Measurements from ENCODE around the gene NHSL1.
"Not testable (repeated sequence)": the region's sequence is repeated elsewhere in the genome, so short reads cannot be mapped to it uniquely, and the experiment has no call there.

The NHSL1 gene

DNA sequence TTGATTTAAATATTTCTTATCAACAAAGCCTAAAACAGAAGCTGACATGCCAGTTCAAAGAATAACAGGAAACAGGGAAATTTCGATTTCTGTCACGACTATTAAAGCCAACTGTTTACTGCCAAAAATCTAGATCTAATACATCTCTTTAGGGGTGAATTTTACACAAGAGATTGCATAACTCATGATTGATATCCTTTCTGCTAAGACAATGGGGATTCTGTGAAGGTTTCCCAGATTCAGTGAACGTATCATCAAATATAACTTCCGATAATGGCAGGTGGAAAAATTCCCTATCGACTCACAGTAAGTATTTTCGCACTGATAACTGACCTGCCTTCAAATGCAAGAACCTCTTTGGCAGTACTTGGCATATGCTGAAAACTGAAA lies 42.9 kb downstream of the NHSL1 start:
- no peak for DNase-seq

DNA sequence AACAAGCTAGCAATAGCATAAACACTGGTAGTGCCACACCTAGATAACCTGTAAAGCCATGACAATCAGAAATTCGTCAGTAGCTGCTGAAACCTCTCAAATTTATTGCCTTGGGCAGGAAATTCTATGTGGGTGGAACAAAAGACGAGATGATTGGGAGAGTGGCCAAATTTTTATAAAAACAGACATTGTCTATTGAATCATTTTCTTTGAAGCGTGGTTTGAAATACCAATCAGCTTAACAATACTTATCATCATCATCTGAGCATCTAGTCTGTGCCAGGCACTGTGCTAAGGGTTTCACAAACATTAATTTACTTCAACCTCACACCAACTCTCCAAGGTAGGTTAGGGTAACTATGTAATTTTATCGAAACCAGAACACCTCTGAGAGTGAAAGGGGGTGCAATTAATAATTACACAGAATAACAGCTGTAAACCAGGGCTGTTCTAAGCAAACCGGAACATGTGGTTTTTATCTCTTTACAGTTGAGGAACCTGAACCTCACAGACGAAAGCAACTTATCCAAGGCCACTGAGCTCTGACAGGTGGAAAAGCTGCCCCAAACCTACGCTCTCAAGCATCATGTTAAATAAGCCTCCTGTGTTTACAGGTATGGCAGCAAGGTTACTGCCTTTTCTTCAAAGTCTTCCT lies 43.4 kb downstream of the NHSL1 start:
- DNase-seq, result no peak

DNA sequence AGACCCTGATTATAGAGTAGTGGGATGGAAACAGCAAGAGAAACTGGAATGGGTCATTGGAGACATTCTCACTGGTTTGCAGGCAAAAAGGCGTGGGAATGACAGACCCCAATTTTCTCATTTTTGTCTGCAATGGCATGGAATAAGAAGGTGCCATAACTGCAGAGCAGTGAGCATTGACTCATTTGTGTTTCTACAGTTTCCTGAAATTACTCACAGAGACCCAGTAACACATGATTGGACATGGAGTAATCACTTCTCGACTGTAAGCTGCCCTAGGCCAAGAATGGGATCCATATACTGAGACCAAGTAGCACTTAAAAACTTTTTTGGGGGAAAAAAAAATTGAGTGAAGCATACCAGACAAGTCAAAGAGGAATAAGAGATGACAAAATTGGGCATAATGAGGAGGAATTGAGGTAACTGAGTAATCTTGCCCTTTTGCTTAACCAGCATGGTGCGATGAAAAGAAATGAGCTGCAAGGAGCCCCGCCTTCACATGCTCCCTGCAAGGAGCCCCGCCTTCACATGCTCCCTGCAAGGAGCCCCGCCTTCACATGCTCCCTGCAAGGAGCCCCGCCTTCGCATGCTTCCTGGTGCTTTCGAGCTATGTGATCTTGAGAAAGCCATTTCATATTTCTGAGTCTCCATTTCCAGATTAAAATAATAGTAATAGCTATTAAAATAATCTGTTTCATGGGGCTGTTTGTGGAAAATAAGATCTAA lies 44.1 kb downstream of the NHSL1 start:
- DNase-seq, result no peak

DNA sequence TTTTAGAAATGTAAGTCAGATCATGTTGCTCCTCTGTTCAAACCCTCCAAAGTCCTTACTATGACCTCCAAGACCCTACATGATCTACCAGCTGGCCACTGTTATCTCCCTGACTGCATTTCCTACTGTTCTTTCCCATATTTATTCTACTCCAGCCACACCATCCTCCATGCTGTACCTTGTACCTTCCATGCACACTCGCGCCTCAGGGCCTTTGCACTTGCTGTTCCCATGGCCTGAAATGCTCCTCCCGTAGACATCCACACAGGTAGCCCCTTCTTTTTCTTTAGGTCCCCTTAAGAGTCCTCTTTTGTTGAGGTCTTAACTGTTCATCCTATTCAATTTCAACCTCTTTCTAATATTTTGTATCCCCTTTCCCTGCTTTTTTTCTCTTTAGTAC lies 48.3 kb downstream of the NHSL1 start:
- DNase-seq, result no peak

DNA sequence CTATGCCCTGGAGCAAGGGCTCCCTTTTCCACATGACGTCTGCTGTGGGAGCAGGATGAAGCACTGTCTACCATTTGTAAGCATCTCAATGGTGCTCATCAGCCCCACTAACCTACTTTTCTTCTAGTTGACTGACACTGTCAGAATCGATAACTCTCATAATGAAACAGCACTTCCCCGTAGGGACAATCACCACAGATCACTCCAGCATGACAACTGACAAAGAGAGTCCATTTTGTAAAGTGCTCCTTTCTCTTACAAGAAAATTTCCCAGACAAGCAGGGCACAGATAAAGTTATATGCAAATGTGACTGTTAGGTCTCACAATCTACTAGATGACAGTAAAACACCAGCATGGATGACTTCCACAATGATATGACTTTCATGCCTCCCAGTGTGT lies 48.8 kb downstream of the NHSL1 start:
- DNase-seq, result no peak

DNA sequence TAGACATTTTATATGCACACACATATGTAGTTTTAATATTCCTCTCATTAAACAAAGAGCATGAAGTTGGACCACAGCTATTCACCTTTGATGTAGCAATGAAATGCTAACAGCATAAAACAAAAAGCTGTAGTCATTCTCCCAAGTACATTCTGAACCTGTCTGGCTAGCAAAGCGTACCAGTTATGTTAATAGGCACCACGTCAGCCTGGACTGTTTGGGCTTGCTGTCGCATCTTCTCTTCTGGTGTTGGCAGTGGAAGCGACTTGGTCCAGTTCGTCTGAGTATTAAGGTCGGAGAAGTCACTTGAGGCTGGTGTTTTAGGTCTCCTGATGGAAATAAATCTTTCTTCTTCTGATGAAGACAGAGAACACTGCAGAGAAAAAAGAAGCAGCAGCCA lies 52.5 kb downstream of the NHSL1 start:
- DNase-seq, result no peak

DNA sequence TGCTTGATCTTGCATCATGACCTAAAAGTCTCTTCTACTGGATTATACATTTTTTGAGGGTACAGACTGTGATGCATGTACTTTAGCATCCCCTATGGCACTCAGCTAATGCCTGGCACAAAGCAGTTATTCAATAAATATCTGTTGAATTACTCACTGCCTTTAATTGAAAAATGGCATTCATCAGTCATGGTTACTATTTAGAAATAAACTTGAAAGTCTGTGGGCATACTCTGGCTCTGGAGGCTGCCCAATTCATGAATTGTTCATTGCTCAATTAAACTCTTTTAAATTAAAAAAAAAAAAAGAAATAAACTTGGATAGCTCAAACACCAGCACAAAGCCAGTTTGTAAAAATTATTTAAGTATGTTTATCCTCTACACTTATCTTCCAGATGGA lies 55.3 kb downstream of the NHSL1 start:
- DNase-seq, result no peak

DNA sequence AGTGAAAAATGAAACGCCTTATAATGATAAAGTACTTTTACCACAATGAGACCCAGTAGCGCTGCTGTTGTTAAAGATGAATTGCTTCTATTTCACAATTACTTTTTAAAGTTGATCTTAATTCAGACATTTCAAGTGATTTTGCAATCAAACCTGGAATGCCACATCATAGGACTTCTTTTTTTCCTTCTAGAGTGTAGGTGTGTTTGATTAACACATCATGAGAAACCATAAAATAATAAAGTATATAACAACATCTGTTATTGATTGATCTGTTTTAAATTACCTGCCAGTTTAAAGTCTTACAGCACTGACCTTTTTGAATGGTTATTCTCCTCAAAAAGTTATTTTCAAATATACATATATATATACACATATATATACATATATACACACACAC lies 56.6 kb downstream of the NHSL1 start:
- no peak for DNase-seq

DNA sequence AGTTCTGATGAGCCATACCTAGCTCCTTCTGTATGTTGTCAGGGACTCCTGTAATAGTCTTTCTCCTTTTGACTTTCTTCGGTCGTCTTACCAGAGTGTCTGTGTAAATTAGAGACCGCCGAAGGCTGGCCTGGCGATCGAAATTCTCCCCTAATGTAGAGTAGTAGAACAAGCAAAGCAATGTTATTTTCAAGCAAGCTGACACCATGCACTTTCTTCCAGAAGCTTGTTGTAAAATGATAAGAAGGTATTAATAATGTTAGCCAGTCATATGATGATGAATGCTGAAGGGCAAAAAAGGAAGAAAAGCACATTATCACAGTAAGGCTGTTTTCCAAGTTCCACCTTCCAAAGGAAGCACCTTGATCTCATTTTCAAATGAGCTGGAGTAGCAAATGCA lies 57.3 kb downstream of the NHSL1 start:
- DNase-seq, result no peak

DNA sequence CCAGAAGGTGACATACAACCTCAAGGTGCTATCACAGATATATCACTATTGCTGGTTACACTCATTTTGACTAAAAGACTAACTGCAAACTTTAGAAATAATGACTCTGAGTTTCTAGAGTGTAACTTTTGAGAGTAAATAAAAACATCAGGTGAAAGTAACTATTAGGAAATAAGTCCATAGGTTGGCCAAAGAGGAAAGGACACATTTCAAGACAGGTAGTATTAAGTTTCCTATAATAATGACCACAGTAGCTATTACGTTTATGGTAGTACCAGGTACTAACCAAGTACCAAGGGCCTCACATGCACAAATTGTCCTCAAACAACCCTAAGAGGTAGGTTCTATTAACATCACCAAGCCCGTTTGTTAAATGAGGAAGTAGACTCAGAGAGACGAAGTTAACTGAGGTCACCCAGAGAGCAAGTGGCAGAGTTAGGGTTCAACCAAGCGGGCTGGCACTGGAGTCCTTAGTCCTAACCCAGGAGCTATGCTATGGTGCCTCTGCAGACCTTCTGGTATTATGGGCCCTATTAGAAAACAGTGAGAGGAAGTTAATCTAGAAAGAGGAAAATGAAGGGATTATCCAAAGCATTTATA lies 58.4 kb downstream of the NHSL1 start:
- no peak for DNase-seq

DNA sequence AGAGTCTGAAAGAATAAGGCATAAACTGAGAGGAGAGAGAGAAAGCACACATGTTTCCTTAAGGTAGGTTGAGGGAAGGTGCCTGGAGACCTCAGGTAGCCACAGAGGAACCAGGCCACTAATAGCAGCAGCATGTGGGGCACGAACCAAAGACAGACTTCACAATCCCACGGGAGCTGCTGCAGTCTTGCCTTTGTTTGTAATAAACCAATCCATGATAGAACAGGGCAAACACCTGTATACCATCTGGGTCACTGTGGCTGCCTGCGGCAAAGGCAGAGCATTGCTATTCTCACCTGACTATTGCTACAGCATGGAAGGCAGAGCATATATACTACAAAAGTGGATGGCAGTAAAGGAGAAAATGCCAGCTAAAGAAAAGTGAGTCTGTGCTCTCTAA lies 59.0 kb downstream of the NHSL1 start:
- DNase-seq, result no peak

DNA sequence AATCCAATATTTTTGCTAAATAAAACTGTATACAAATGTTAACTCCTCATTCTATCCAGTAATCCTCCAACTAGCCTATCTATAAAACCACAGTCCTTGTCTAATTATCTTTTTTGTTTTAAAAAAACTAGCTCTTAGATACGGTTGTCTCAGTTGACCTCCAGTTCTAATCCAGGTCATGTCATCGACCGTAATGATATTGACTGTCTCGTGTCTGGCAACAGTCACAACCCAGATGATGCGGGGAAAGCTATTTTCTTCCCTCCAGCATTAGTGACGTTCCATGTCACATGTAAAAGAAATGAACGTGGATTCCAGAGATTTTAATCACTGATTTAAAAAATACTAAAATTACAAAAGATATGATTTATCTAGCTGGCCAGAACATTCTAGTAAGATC lies 59.7 kb downstream of the NHSL1 start:
- no peak for DNase-seq

DNA sequence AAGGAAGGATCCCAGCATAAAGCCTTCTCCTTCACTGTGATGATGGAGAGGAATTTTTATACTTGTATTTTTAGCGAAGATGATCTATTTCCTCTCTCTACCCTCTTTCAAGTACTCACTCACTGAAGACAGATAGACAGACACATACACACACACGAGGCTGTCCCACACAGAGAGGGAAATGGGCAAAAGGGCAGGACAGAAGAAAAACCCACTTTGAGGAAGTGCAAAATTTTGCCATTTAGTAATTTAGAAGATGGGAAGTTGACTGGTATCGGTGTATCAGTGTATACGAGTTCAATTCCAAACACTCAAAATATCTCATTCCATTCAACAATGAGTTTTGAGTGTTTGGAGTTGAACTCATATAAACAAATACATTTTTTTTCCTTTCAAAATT lies 64.4 kb downstream of the NHSL1 start:
- no peak for DNase-seq

DNA sequence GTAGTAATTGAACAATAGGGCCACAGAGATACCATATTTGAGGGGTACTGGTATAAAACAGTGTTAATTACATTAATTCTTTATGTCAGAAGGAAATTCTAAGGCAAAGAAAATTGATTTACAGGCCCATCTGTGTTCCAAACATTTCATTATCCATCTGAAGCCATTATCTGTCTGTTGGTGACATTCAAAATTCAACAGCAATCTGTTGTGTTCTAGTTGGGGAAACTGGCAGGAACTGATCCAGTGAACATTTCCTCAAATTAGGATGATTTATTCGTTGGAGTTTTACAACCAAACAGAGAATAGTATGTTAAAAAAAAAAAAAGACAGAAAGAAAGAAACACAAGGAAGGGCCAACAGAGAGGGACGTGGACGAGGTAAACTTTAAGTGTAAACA lies 65.2 kb downstream of the NHSL1 start:
- no peak for DNase-seq

DNA sequence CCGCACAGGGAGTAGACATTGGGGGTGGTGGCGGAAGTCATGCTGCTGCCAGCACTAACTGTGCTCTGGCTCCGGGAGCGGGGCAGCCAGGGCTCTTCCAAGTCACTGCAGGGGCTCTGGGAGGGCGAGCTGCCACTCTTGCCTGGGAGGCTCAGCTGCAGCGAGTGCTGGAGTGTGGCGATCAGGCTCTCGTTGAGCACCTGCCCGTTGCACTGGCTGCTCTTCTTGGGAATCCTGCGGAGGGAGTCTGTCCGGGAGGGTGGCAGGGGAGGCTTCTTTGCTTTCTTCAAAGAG lies 67.3 kb downstream of the NHSL1 start:
- DNase-seq, result no peak

DNA sequence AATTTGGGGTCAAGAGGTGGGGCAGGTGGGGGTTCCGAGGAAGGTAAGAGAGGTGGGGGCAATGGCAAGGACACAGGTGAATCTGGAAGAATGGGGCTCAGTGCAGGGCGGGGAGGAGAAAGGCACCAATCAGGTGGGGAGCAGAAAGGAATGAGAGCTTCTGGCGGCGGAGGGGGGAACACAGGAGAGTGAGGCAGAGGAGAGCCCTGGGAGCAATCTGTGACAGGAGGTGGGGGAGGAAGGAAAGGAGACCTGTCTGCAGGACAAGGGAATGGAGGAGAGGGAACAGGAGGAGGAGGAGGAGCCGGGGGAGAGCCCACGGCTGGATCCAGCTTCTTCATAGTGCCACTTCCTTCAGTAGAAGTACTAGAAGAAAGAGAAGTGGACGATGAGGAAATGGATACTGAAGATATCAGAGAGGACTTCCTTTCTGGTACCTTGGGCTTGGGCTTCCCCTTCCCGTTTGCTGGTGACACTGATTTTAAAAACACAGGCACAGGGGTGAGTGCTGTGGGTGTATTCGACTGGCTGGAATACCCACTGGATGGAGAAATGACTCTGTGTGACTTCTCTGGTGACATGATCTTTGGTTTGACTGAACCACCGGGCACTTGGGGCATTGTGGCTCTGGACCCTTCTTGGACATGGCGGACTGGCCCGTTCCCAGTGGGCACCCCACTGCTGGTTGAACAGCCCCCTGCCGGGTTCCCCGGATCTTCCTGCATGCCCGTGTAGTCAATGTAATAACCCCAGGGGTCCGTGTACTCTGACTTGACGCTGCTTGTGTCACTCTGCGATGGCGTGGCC lies 67.8 kb downstream of the NHSL1 start:
- no peak for DNase-seq

DNA sequence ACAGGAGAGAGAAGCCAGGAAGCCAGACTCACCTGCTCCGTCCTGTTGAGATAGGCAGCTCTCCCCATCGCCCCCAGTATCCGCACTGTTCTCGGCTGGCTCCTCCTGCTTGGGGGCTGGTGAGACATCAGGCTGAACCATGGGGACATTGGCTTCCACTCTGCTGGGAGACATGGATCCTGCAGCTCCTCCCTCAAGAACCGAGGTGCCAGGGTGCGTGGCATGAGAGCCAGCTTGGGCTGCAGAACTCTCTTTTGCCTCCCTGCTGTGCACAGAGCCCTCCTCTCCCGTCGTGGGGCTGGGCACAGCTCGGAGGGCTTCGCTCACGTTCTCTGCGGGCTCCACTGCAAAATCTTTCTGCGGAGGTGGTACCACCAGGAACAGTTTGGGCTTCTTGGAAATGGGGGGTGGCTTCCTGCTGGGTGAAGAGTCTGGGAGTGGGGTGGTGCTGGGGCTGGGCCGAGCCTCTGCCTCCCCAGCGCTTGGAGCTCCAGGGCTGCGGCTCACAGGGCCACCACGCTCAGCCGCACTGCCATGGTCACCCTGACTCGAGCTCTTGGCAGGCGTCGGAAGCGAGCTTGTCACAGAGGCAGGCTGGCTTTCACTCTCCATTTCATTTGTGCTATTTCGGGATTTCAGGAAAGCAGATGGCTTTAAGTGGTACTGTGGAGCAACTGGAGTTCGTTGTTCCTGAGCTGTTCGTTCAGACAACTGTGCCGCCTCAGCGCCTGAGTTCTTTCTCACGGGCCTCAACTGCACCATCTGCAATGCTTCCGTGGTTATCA lies 68.7 kb downstream of the NHSL1 start:
- DNase-seq, result no peak

DNA sequence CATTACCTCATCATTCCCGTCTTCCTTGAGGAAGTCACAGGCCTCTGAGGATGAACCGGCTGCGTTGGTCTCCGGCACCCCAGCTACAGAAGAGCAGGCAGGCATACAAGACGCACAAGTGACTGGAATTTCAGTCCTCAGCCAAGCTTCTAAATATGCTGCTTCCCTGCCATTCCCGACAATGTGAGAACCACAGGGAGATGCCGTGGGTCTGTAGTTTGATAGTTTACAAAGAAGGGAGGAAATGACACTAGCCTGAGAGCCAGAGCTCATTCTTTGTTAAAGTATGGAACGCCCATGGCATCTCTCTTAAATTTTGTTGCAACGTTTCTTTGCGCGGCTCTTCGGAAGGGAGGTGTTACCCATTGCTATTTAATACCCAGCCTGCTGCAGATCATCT lies 69.5 kb downstream of the NHSL1 start:
- DNase-seq, result no peak

DNA sequence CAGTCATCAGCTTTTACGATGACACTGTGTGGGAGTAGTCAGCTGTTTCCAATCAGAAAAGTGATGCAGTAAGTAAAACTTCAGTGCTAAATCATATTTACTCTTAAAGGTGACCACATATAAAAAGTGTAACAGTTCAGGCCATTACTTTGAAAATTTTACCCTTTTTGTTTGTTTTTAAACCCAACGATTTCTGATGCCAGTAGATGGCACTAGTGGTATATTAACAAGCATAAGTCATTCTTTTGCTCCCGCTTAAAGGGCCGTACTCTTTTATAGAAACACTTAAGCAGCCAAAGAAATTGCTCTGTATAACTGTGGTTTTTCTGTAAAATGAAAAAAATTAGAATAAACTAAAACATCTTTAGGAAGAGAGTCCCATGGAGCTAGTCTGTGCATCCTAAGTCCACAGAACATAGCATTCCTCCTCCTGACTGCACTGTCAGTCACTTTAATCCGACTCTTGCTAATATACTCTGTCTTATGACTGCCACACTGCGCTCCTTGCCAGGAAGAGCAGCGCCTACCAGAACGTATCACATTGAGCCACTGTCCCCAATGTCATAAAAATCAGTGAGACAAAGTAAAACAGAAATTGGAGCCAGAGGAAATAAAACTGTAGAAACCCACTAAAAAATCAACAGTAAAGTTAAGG lies 70.2 kb downstream of the NHSL1 start:
- peak; percentile 65 for DNase-seq

DNA sequence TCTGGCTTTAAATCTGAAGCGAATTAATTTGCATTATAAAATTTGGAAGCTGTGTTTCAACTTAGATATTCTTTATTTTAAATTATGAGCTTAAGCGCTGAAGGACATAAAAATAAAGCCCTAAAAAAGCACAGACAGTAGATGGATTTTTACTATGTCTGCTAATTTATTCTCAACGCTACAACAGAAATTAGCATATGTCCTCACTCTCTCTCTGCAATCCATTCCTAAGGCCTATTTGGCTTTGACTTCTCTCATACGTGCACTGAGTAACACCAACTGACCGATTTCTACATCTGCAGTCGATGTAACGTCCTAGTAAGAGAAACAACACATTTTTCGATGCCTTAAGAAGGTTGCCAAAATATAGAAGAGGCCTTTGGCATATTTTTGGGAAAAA lies 71.6 kb downstream of the NHSL1 start:
- DNase-seq, result no peak

DNA sequence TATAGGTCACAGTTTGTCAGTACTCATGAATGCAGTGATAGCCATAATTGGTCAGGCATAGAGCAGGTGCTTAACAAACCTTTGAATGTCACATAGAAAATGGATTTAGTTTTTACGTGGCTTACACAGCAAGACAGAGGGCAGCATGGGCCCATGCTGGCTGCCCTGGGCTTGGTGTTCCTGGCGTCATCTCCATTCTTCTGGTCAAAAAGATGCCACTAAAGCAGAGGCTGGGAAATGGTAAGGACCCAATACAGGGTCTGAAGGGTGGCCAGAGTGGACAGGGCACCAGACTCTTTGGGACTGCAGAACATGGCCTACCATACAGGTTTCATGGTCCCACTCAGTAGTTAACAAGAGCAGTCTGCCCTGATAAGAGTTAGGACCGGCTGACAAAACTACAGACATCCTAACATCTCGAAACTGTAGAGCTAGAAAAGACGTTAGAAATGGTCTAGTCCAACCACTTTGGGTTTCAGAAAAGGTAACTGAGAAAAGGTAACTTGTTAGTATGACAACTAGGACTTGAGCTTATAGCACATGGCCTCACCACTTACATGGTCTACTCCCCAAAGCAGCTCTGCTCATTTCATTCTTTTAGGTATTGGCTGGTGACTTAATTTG lies 72.7 kb downstream of the NHSL1 start:
- no peak for DNase-seq

DNA sequence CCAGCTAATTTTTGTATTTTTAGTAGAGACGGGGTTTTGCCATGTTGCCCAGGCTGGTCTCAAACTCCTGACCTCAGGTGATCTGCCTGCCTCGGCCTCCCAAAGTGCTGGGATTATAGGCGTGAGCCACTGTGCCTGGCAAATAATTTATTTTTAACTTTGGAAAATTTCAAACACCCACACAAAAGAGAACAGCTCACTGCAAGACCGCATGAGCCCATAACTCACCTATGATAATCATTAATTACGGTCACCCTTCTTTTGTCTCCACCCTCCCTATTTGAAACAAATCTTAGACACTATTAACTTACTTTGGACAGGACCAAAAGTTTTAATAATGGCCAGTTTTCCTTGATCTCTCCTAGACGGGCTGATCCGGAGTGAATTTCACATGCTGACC lies 74.0 kb downstream of the NHSL1 start:
- DNase-seq, result not testable (repeated sequence)

All from NCI-H82 (cell line).